Measurements from ENCODE around the gene MORF4L1.

GRCh38 chr15:78850352-78850751 lies 22.3 kb upstream of the MORF4L1 start:
- TF ChIP-seq CTCF (IDR thresholded peaks at IDR 0.05 in 4 of 5, conservative IDR thresholded peaks at IDR 0.05 in 1 of 5), result no peak
- TF ChIP-seq POLR2A (IDR thresholded peaks at IDR 0.05), result no peak

Data from gastrocnemius medialis (tissue), 4 donors.